HepG2 (cell line): ENCODE measurements around the gene TBC1D16. TPM values are rescaled to one million over a fixed set of nuclear protein-coding genes. Genes with fewer than 3 reads are reported as not detected.

ENCODE experiments used
- BORCS8-MEF2B ChIP-seq: sonication (generic); formaldehyde crosslinking; IDR thresholded peaks from 2 replicates; pipeline ENCODE4 v1.8.0; 2022; ENCODE audit warnings: mild to moderate bottlenecking, missing genetic modification reagents
- EEA1 ChIP-seq: sonication (generic); formaldehyde crosslinking; IDR thresholded peaks from 2 replicates; pipeline ENCODE4 v1.5.1; 2020; ENCODE audit warnings: mild to moderate bottlenecking, missing genetic modification reagents, borderline replicate concordance
- FOXA1 ChIP-seq, 2 experiments: fragments of 450-650 bp in 1 of 2; sonication (generic) in 1 of 2; formaldehyde crosslinking in 1 of 2; IDR thresholded peaks; 2 replicates each; pipeline versions ENCODE4 v1.4.0 to v1.6.1; 2016 to 2020; ENCODE audit warnings: missing genetic modification reagents in 1 of 2
- FOXO1 ChIP-seq: sonication (generic); formaldehyde crosslinking; IDR thresholded peaks from 2 replicates; pipeline ENCODE4 v1.4.0; 2020; ENCODE audit warnings: missing genetic modification reagents
- LCORL ChIP-seq, 2 experiments: fragments of 450-650 bp in 1 of 2; sonication (generic) in 1 of 2; formaldehyde crosslinking in 1 of 2; IDR thresholded peaks; 2 replicates each; pipeline versions ENCODE4 v1.5.0 to v1.6.1; 2017 to 2020; ENCODE audit warnings: antibody characterized with exemption in 1 of 2, missing genetic modification reagents in 1 of 2
- MBNL3 ChIP-seq: fragments of 250-450 bp; sonication (Bioruptor Pico); conservative IDR thresholded peaks from 2 replicates; pipeline ENCODE4 v1.8.0; 2022; ENCODE audit warnings: mild to moderate bottlenecking, inconsistent platforms
- MLLT10 ChIP-seq: sonication (generic); formaldehyde crosslinking; IDR thresholded peaks from 2 replicates; pipeline ENCODE4 v1.4.0; 2020; ENCODE audit warnings: missing genetic modification reagents
- RAD51 ChIP-seq: fragments of 450-650 bp; IDR thresholded peaks from 2 replicates; pipeline ENCODE4 v1.6.1; 2016; ENCODE audit warnings: borderline replicate concordance
- REL ChIP-seq: sonication (generic); formaldehyde crosslinking; conservative IDR thresholded peaks from 2 replicates; pipeline ENCODE4 v1.8.0; 2022; ENCODE audit warnings: mild to moderate bottlenecking, missing genetic modification reagents, moderate library complexity
- SMAD3 ChIP-seq: sonication (generic); formaldehyde crosslinking; IDR thresholded peaks from 2 replicates; pipeline ENCODE4 v1.4.0; 2020; ENCODE audit warnings: missing genetic modification reagents
- SUZ12 ChIP-seq: fragments of 150-350 bp; IDR thresholded peaks from 2 replicates; pipeline ENCODE4 v1.6.1; 2014; ENCODE audit warnings: low read depth, low read length
- TOPORS ChIP-seq: sonication (generic); formaldehyde crosslinking; IDR thresholded peaks from 2 replicates; pipeline ENCODE4 v1.8.0; 2023; ENCODE audit warnings: mild to moderate bottlenecking, missing genetic modification reagents
- ZBED4 ChIP-seq: sonication (generic); formaldehyde crosslinking; IDR thresholded peaks from 2 replicates; pipeline ENCODE4 v1.4.0; 2020; ENCODE audit warnings: missing genetic modification reagents, borderline replicate concordance
- ZBTB2 ChIP-seq: sonication (generic); formaldehyde crosslinking; IDR thresholded peaks from 2 replicates; pipeline ENCODE4 v1.8.0; 2022; ENCODE audit warnings: low read depth, missing genetic modification reagents
- ZGPAT ChIP-seq: IDR thresholded peaks from 2 replicates; pipeline ENCODE4 v1.6.1; 2016; ENCODE audit warnings: mild to moderate bottlenecking
- ZKSCAN1 ChIP-seq: fragments of 150-350 bp; IDR thresholded peaks from 2 replicates; pipeline ENCODE4 v1.6.1; 2014; ENCODE audit warnings: low read length
- ZNF3 ChIP-seq: IDR thresholded peaks from 2 replicates; pipeline ENCODE4 v1.7.0; 2017; ENCODE audit warnings: inconsistent platforms
- ZNF33A ChIP-seq: sonication (generic); formaldehyde crosslinking; IDR thresholded peaks from 2 replicates; pipeline ENCODE4 v1.5.1; 2020; ENCODE audit warnings: missing genetic modification reagents, mild to moderate bottlenecking, moderate library complexity, borderline replicate concordance
- ZNF501 ChIP-seq: sonication (generic); formaldehyde crosslinking; IDR thresholded peaks from 2 replicates; pipeline ENCODE4 v1.5.1; 2020; ENCODE audit warnings: mild to moderate bottlenecking, moderate library complexity, missing genetic modification reagents
- ZSCAN25 ChIP-seq: sonication (generic); formaldehyde crosslinking; IDR thresholded peaks from 2 replicates; pipeline ENCODE4 v1.8.0; 2022; ENCODE audit warnings: mild to moderate bottlenecking, missing genetic modification reagents
- polyA plus RNA-seq, 8 experiments: library from polyadenylated mRNA; depleted of rRNA in 3 of 8; stranded (reverse) in 7 of 8; unstranded in 1 of 8; fragments of >200 nt; fragmentation: Illumina TruSeq in 4 of 8; extraction: Trizol in 4 of 8; gene quantifications; 2 replicates each; pipeline versions ENCODE4 v1.2.1 to v1.2.3, GENCODE V29; 2011 to 2016; ENCODE audit warnings: low read depth in 4 of 8, missing spikeins in 1 of 8, mixed read lengths in 1 of 8; ENCODE audit not compliant: insufficient read depth in 1 of 8
- total RNA-seq, 5 experiments: library from RNA; depleted of rRNA; stranded (reverse); fragments of >200 nt; fragmentation: Illumina TruSeq; extraction: Trizol; gene quantifications; 2 replicates each; pipeline ENCODE4 v1.2.3, GENCODE V29; 2016; ENCODE audit warnings: low read depth in 1 of 5
- TF ChIP-seq, protein P1 (sequence below): sonication (generic); formaldehyde crosslinking; IDR thresholded peaks from 2 replicates; pipeline ENCODE4 v1.5.0; 2020; ENCODE audit warnings: missing genetic modification reagents, mild to moderate bottlenecking, borderline replicate concordance

The TBC1D16 gene
- total and polyA plus RNA-seq, 2 of the 13 experiments (the other 11 are each of a cell fraction or from before 2014, with no cell fraction given) = 14.9 to 24.9 TPM

DNA sequence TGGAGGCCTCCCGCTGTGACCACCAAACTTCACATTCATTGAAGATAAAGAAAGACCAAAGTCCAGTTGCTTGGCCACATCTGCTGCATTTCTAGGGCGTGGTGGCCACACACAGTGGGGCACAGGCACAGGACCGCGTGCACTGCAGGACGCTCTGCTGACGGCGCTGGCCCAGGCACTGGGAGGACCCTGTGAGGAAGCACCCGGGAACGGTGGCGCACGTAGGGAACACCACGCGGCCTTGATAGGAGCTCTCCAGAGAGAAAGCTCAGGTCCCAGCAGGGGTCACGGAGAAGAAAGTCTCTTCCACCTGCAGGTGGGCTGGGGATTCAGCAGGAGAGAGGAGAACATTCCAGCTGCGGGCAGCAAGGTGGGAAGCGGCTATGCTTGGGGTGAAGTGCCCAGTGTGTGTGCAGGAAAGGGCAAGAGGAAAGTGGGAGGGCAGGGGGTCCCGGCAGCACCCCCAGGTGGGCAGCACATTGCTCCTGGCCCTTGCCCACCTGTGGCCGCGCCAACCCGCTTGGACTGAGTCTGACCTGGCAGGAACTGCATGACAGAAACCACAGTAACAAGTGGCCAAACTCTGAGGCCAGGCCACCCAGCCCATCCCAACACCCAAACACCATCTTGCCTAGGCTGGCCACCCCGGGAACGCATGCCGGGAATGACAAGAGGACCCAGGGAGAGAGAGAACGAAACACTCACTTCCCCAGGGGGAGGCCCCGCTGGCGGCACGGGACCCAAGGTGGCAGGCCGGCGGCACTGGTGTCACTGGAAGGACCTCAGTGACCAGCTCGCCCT lies 32.8 kb downstream of the TBC1D16 start (continued):
- TF ChIP-seq LCORL (IDR thresholded peaks at IDR 0.05) = no peak
- TF ChIP-seq LCORL (CRISPR knock-in tag; IDR thresholded peaks at IDR 0.05) = no peak
- TF ChIP-seq ZBED4 (CRISPR knock-in tag) = no peak
- no peak for TF ChIP-seq SUZ12
- TF ChIP-seq ZGPAT (CRISPR knock-in tag) = no peak
- TF ChIP-seq TOPORS (CRISPR knock-in tag) = no peak
- TF ChIP-seq ZBTB2 (CRISPR knock-in tag) = no peak
- TF ChIP-seq ZKSCAN1 = no peak
- no peak for TF ChIP-seq RAD51
- TF ChIP-seq ZNF33A (CRISPR knock-in tag) = no peak
- peak; percentile 55; the same call in 1 of the 2 replicates for TF ChIP-seq BORCS8-MEF2B (CRISPR knock-in tag)
- TF ChIP-seq SMAD3 (CRISPR knock-in tag) = no peak
- no peak for TF ChIP-seq FOXO1
- TF ChIP-seq FOXA1 (IDR thresholded peaks at IDR 0.05) = no peak
- no peak; the same call in 1 of the 2 replicates for TF ChIP-seq FOXA1 (CRISPR knock-in tag; IDR thresholded peaks at IDR 0.05)
- TF ChIP-seq REL (CRISPR knock-in tag) = no peak
- no peak for TF ChIP-seq MBNL3 (CRISPR knock-in tag)
- TF ChIP-seq ZNF501 = peak; percentile 21; the same call in 1 of the 2 replicates
- TF ChIP-seq, protein P1, sequence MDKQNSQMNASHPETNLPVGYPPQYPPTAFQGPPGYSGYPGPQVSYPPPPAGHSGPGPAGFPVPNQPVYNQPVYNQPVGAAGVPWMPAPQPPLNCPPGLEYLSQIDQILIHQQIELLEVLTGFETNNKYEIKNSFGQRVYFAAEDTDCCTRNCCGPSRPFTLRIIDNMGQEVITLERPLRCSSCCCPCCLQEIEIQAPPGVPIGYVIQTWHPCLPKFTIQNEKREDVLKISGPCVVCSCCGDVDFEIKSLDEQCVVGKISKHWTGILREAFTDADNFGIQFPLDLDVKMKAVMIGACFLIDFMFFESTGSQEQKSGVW (CRISPR knock-in tag) = no peak
- TF ChIP-seq ZSCAN25 (CRISPR knock-in tag) = no peak
- no peak for TF ChIP-seq ZNF3
- TF ChIP-seq MLLT10 = no peak
- TF ChIP-seq EEA1 (CRISPR knock-in tag) = no peak
